ENCODE data around the gene LPIN1. TPM values are rescaled to one million over a fixed set of nuclear protein-coding genes. Genes with fewer than 3 reads are reported as not detected.
"Not testable (repeated sequence)": the region's sequence is repeated elsewhere in the genome, so short reads cannot be mapped to it uniquely, and the experiment has no call there.

LPIN1 gene
- total RNA-seq, 1 experiment from 2014 or later, result 38.5 TPM

DNA sequence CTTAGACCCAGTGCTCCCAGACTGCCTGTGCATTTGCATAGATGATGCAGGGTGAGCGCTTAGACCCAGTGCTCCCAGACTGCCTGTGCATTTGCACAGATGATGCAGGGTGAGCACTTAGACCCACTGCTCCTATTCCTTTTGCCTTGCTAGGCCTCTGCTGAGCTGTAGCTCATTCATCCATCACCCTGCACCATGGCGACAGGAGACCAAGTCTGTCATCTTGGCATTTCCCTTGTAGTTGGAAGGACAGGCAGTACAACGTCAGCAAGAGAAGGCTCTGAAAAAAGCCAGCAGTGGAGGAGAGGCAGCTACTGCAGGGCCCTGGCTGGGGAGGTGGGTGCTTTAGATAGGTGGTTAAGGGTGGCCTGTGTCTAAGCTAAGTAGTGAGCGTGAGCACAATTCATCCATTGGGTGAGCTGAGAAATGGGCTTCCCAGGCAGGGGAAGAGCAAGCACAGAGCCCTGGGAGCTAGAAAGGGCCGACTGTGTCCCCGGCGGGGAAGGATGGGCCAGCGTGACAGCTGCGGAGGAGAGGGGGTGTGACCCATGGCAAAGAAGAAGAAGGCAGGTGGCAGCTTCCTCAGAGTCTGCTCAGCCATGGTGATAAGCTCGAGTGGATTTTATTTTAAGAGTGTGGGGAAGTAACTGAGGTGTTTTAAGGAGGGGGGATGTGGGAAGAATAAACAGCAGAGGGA is 108.8 kb downstream of the LPIN1 start:
- peaks cover 11% of the 10 kb centered on the region for H3K9me3 ChIP-seq (ENCODE audit: low read depth, low read length, poor library complexity, severe bottlenecking)
- TF ChIP-seq, protein P1, sequence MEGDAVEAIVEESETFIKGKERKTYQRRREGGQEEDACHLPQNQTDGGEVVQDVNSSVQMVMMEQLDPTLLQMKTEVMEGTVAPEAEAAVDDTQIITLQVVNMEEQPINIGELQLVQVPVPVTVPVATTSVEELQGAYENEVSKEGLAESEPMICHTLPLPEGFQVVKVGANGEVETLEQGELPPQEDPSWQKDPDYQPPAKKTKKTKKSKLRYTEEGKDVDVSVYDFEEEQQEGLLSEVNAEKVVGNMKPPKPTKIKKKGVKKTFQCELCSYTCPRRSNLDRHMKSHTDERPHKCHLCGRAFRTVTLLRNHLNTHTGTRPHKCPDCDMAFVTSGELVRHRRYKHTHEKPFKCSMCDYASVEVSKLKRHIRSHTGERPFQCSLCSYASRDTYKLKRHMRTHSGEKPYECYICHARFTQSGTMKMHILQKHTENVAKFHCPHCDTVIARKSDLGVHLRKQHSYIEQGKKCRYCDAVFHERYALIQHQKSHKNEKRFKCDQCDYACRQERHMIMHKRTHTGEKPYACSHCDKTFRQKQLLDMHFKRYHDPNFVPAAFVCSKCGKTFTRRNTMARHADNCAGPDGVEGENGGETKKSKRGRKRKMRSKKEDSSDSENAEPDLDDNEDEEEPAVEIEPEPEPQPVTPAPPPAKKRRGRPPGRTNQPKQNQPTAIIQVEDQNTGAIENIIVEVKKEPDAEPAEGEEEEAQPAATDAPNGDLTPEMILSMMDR (conservative IDR thresholded peaks at IDR 0.05; ENCODE audit: low read depth, low read length), result no peak
- no peak for TF ChIP-seq EZH2 (IDR thresholded peaks at IDR 0.05; ENCODE audit: borderline replicate concordance, low read depth, low read length, poor library complexity, severe bottlenecking)
- DNase-seq (ENCODE audit: low spot score), result no peak
- POLR2A ChIA-PET (ENCODE audit: low non-redundant PET), result no interaction called here
- CTCF ChIA-PET, result no interaction called here
- H3K27ac ChIP-seq (ENCODE audit: low read depth, low read length, poor library complexity, severe bottlenecking), result no peak overlapping the region
- intact Hi-C loops (cut with micrococcal nuclease; ENCODE audit: unreplicated experiment), result no loop called here
- H3K4me1 ChIP-seq (ENCODE audit: insufficient read depth, low read length, poor library complexity, severe bottlenecking), result no peaks in the 10 kb centered on the region
- no peaks in the 10 kb centered on the region for H3K27me3 ChIP-seq (replicated peaks; ENCODE audit: insufficient read depth, low read depth, low read length, poor library complexity)
- no TSS peak for BruUV-seq (replicated peaks)
- H3K4me3 ChIP-seq (ENCODE audit: low read depth, low read length, poor library complexity, severe bottlenecking), result no peak overlapping the region
- H3K36me3 ChIP-seq (ENCODE audit: insufficient read depth, low read length, poor library complexity, severe bottlenecking), result no peaks in the 10 kb centered on the region

DNA sequence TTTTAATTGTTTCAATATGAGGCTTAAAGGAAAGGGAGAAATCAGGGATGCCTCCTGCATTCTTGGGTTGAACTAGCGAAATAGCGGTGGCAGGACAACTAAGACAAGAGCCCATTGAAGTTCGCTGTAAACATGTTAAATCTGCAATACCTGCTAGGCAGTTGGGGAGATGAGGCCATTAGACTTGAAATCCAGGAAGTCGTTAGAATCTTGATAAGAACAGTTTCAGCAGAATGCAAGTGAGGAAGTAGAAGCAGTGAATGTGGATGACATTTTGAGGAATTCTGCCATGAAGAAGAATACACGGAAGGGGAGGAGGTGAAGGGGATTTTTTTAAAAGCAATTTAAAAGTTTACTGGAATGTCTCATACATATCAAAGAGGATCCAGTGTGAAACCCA is 109.7 kb downstream of the LPIN1 start:
- Histone ChIP-seq H3K4me3 (ENCODE audit: low read depth, low read length, poor library complexity, severe bottlenecking) (no peak overlapping the region), H3K9me3 (ENCODE audit: low read depth, low read length, poor library complexity, severe bottlenecking) (peaks cover 11% of the 10 kb centered on the region), H3K4me1 (ENCODE audit: insufficient read depth, low read length, poor library complexity, severe bottlenecking) (no peaks in the 10 kb centered on the region), H3K36me3 (ENCODE audit: insufficient read depth, low read length, poor library complexity, severe bottlenecking) (no peaks in the 10 kb centered on the region), H3K27ac (ENCODE audit: low read depth, low read length, poor library complexity, severe bottlenecking) (no peak overlapping the region), H3K27me3 (replicated peaks; ENCODE audit: insufficient read depth, low read depth, low read length, poor library complexity) (no peaks in the 10 kb centered on the region)
- ChIA-PET CTCF (no interaction called here), POLR2A (ENCODE audit: low non-redundant PET) (no interaction called here)
- intact Hi-C loops (cut with micrococcal nuclease; ENCODE audit: unreplicated experiment), result no loop called here
- BruUV-seq (replicated peaks), result no TSS peak
- no peak for DNase-seq (ENCODE audit: low spot score)
- TF ChIP-seq, protein P1 (conservative IDR thresholded peaks at IDR 0.05; ENCODE audit: low read depth, low read length), result no peak
- no peak for TF ChIP-seq EZH2 (IDR thresholded peaks at IDR 0.05; ENCODE audit: borderline replicate concordance, low read depth, low read length, poor library complexity, severe bottlenecking)

DNA sequence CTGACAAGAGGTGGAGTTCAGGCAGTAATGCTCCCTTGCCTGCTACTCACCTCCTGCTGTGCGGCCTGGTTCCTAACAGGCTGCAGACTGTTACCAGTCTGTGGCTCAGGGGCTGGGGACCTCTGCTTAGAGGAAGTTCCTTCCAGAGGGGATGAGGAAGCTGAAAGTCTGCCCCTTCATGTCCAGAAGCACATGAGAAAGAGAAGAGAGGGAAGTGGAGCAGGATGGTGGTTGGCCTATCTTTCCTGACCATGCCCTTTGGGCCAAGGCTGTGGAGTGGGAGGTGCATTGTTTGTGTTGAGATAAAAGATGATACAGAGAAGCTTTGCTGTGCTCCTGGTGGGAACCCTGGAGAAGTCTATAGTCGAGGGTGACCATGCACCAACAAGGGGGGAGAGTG is 112.5 kb downstream of the LPIN1 start:
- no peaks in the 10 kb centered on the region for H3K27me3 ChIP-seq (replicated peaks; ENCODE audit: insufficient read depth, low read depth, low read length, poor library complexity)
- H3K9me3 ChIP-seq (ENCODE audit: low read depth, low read length, poor library complexity, severe bottlenecking), result peaks cover 11% of the 10 kb centered on the region
- POLR2A ChIA-PET (ENCODE audit: low non-redundant PET), result no interaction called here
- H3K27ac ChIP-seq (ENCODE audit: low read depth, low read length, poor library complexity, severe bottlenecking), result no peak overlapping the region
- CTCF ChIA-PET, result no interaction called here
- H3K36me3 ChIP-seq (ENCODE audit: insufficient read depth, low read length, poor library complexity, severe bottlenecking), result no peaks in the 10 kb centered on the region
- intact Hi-C loops (cut with micrococcal nuclease; ENCODE audit: unreplicated experiment), result no loop called here
- BruUV-seq (replicated peaks), result no TSS peak
- H3K4me1 ChIP-seq (ENCODE audit: insufficient read depth, low read length, poor library complexity, severe bottlenecking), result peaks cover 3% of the 10 kb centered on the region
- no peak overlapping the region for H3K4me3 ChIP-seq (ENCODE audit: low read depth, low read length, poor library complexity, severe bottlenecking)
- DNase-seq (ENCODE audit: low spot score), result no peak
- TF ChIP-seq EZH2 (IDR thresholded peaks at IDR 0.05; ENCODE audit: borderline replicate concordance, low read depth, low read length, poor library complexity, severe bottlenecking), result no peak
- TF ChIP-seq, protein P1 (conservative IDR thresholded peaks at IDR 0.05; ENCODE audit: low read depth, low read length), result no peak

DNA sequence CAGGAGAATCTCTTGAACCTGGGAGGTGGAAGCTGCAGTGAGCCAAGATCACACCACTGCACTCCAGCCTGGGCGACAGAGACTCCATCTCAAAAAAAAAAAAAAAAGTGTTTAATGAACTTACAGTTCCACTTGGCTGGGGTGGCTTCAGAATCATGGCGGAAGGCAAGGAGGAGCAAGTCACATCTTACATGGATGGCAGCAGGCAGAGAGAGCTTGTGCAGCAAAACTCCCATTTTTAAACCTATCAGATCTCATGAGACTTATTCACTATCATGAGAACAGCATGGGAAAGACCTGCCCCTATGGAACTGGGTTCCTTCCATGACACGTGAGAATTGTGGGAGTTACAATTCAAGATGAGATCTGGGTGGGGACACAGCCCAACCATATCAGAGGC is 113.5 kb downstream of the LPIN1 start:
- DNase-seq (ENCODE audit: low spot score); H3K27ac ChIP-seq (ENCODE audit: low read depth, low read length, poor library complexity, severe bottlenecking); H3K36me3 ChIP-seq (ENCODE audit: insufficient read depth, low read length, poor library complexity, severe bottlenecking); H3K27me3 ChIP-seq (replicated peaks; ENCODE audit: insufficient read depth, low read depth, low read length, poor library complexity); H3K4me3 ChIP-seq (ENCODE audit: low read depth, low read length, poor library complexity, severe bottlenecking); POLR2A ChIA-PET (ENCODE audit: low non-redundant PET); CTCF ChIA-PET; H3K4me1 ChIP-seq (ENCODE audit: insufficient read depth, low read length, poor library complexity, severe bottlenecking); BruUV-seq (replicated peaks): not testable (repeated sequence)
- intact Hi-C loops (cut with micrococcal nuclease; ENCODE audit: unreplicated experiment), result loop anchor here (10.0 kb wide), 2 partner anchors 525 to 605 kb away; no protein-coding TSS in a partner anchor
- H3K9me3 ChIP-seq (ENCODE audit: low read depth, low read length, poor library complexity, severe bottlenecking), result peaks cover 11% of the 10 kb centered on the region
